Liver (tissue), 3 donors: ENCODE measurements around the gene AP5B1.

ENCODE experiments used
- ATF3 ChIP-seq: IDR thresholded peaks from 2 replicates; pipeline ENCODE4 v1.6.1; 2016; ENCODE audit warnings: antibody characterized with exemption
- CTCF ChIP-seq: fragments of 150-350 bp; IDR thresholded peaks from 2 replicates; pipeline ENCODE4 v1.5.1; 2017; ENCODE audit warnings: improper control_type of control experiment, low read depth, low read length; ENCODE audit not compliant: missing input control
- HNF4G ChIP-seq: IDR thresholded peaks from 2 replicates; pipeline ENCODE4 v1.6.1; 2016; ENCODE audit warnings: antibody characterized with exemption
- JUND ChIP-seq, 2 donors: IDR thresholded peaks; 2 replicates each; pipeline ENCODE4 v1.6.1; 2016; ENCODE audit warnings: antibody characterized with exemption in 2 of 2
- MAX ChIP-seq: IDR thresholded peaks from 2 replicates; pipeline ENCODE4 v1.6.1; 2016; ENCODE audit warnings: antibody characterized with exemption
- NR2F2 ChIP-seq: IDR thresholded peaks from 2 replicates; pipeline ENCODE4 v1.6.1; 2016; ENCODE audit warnings: antibody characterized with exemption
- RAD21 ChIP-seq, 2 donors: IDR thresholded peaks; 2 replicates each; pipeline ENCODE4 v1.6.1; 2016; ENCODE audit warnings: antibody characterized with exemption in 2 of 2, mild to moderate bottlenecking in 2 of 2
- REST ChIP-seq: IDR thresholded peaks from 2 replicates; pipeline ENCODE4 v1.6.1; 2016; ENCODE audit warnings: antibody characterized with exemption, mild to moderate bottlenecking
- SP1 ChIP-seq: IDR thresholded peaks from 2 replicates; pipeline ENCODE4 v1.6.1; 2018; ENCODE audit warnings: antibody characterized with exemption, mild to moderate bottlenecking
- TAF1 ChIP-seq: conservative IDR thresholded peaks from 2 replicates; pipeline ENCODE4 v1.6.1; 2016; ENCODE audit warnings: antibody characterized with exemption, mild to moderate bottlenecking
- ZBTB33 ChIP-seq: IDR thresholded peaks from 2 replicates; pipeline ENCODE4 v1.6.1; 2016; ENCODE audit warnings: antibody characterized with exemption
- donor health status: healthy.
- donor health status: healthy.

GRCh38 chr11:65791719-65792213, 11.0 kb upstream of the AP5B1 start:
- TF ChIP-seq CTCF (no peak), JUND (IDR thresholded peaks at IDR 0.05) (no peak), SP1 (no peak), ATF3 (no peak), NR2F2 (no peak), HNF4G (no peak), MAX (no peak), ZBTB33 (no peak), REST (no peak), TAF1 (no peak), RAD21 (IDR thresholded peaks at IDR 0.05) (no peak)
